ENCODE results near the gene SLC22A4. TPM values are rescaled to one million over a fixed set of nuclear protein-coding genes. Genes with fewer than 3 reads are reported as not detected.
A peak's percentile ranks its signal among the peaks of the same experiment; 100 is the strongest.

SLC22A4 gene
- total and polyA plus RNA-seq, 9 donors = 2.7 to 4.5 (median 2.9) TPM

- peaks cover 31% of the 10 kb centered on the region for H3K4me1 ChIP-seq (ENCODE audit: control insufficient read depth, insufficient read depth, low read length)
- DNase-seq = peak; percentile 50
- H3K27me3 ChIP-seq (ENCODE audit: control insufficient read depth, insufficient read depth, low read length) = peaks cover 8% of the 10 kb centered on the region
- WGBS (ENCODE audit: insufficient coverage) = 4% methylated on average over 39 of the region's 50 CpGs
- H3K9me3 ChIP-seq (replicated peaks; ENCODE audit: control insufficient read depth, low read depth, low read length) = no peaks in the 10 kb centered on the region
- H3K36me3 ChIP-seq (ENCODE audit: control insufficient read depth, insufficient read depth, low read length) = no peaks in the 10 kb centered on the region
- H3K27ac ChIP-seq (ENCODE audit: low read length) = peak overlapping the region; percentile 99
- peak overlapping the region; percentile 85 for H3K4me3 ChIP-seq (ENCODE audit: low read length)
Measured at GRCh38 chr5:132294728-132295504, 722 bp downstream of the SLC22A4 start.

GRCh38 chr5:132295505-132296411, 1.6 kb downstream of the SLC22A4 start:
- Histone ChIP-seq H3K27ac (ENCODE audit: low read length) (no peak overlapping the region), H3K4me3 (ENCODE audit: low read length) (peak overlapping the region; percentile 85), H3K9me3 (replicated peaks; ENCODE audit: control insufficient read depth, low read depth, low read length) (no peaks in the 10 kb centered on the region), H3K27me3 (ENCODE audit: control insufficient read depth, insufficient read depth, low read length) (peaks cover 8% of the 10 kb centered on the region), H3K4me1 (ENCODE audit: control insufficient read depth, insufficient read depth, low read length) (peaks cover 31% of the 10 kb centered on the region), H3K36me3 (ENCODE audit: control insufficient read depth, insufficient read depth, low read length) (no peaks in the 10 kb centered on the region)
- DNase-seq = no peak
- 80% methylated on average over 4 of the region's 8 CpGs for WGBS (ENCODE audit: insufficient coverage)

GRCh38 chr5:132296412-132297016, 2.3 kb downstream of the SLC22A4 start:
- no peak overlapping the region for H3K4me3 ChIP-seq (ENCODE audit: low read length)

GRCh38 chr5:132297211-132297940, 3.2 kb downstream of the SLC22A4 start:
- no CpG with 5 or more reads among the region's 4 CpGs for WGBS (ENCODE audit: insufficient coverage)
- DNase-seq = no peak
- Histone ChIP-seq H3K9me3 (replicated peaks; ENCODE audit: control insufficient read depth, low read depth, low read length) (no peaks in the 10 kb centered on the region), H3K36me3 (ENCODE audit: control insufficient read depth, insufficient read depth, low read length) (no peaks in the 10 kb centered on the region), H3K27me3 (ENCODE audit: control insufficient read depth, insufficient read depth, low read length) (peaks cover 8% of the 10 kb centered on the region), H3K27ac (ENCODE audit: low read length) (no peak overlapping the region), H3K4me3 (ENCODE audit: low read length) (no peak overlapping the region), H3K4me1 (ENCODE audit: control insufficient read depth, insufficient read depth, low read length) (peaks cover 39% of the 10 kb centered on the region)

More at GRCh38 chr5:132296412-132297016, 2.3 kb downstream of the SLC22A4 start:
- H3K27me3 ChIP-seq (ENCODE audit: control insufficient read depth, insufficient read depth, low read length) = peaks cover 8% of the 10 kb centered on the region
- peak; percentile 55 for DNase-seq
- 77% methylated on average over 7 of the region's 8 CpGs for WGBS (ENCODE audit: insufficient coverage)
- H3K9me3 ChIP-seq (replicated peaks; ENCODE audit: control insufficient read depth, low read depth, low read length) = no peaks in the 10 kb centered on the region
- H3K27ac ChIP-seq (ENCODE audit: low read length) = no peak overlapping the region
- peaks cover 36% of the 10 kb centered on the region for H3K4me1 ChIP-seq (ENCODE audit: control insufficient read depth, insufficient read depth, low read length)
- no peaks in the 10 kb centered on the region for H3K36me3 ChIP-seq (ENCODE audit: control insufficient read depth, insufficient read depth, low read length)

GRCh38 chr5:132298298-132299212, 4.4 kb downstream of the SLC22A4 start:
- peaks cover 8% of the 10 kb centered on the region for H3K27me3 ChIP-seq (ENCODE audit: control insufficient read depth, insufficient read depth, low read length)
- H3K9me3 ChIP-seq (replicated peaks; ENCODE audit: control insufficient read depth, low read depth, low read length) = no peaks in the 10 kb centered on the region
- no peak for DNase-seq
- H3K4me3 ChIP-seq (ENCODE audit: low read length) = no peak overlapping the region
- WGBS (ENCODE audit: insufficient coverage) = 68% methylated on average over 3 of the region's 6 CpGs
- no peaks in the 10 kb centered on the region for H3K36me3 ChIP-seq (ENCODE audit: control insufficient read depth, insufficient read depth, low read length)
- peaks cover 33% of the 10 kb centered on the region for H3K4me1 ChIP-seq (ENCODE audit: control insufficient read depth, insufficient read depth, low read length)
- no peak overlapping the region for H3K27ac ChIP-seq (ENCODE audit: low read length)

GRCh38 chr5:132299917-132300316, 5.7 kb downstream of the SLC22A4 start:
- no peaks in the 10 kb centered on the region for H3K36me3 ChIP-seq (ENCODE audit: control insufficient read depth, insufficient read depth, low read length)
- DNase-seq = no peak
- H3K9me3 ChIP-seq (replicated peaks; ENCODE audit: control insufficient read depth, low read depth, low read length) = no peaks in the 10 kb centered on the region
- no peak overlapping the region for H3K27ac ChIP-seq (ENCODE audit: low read length)
- peaks cover 23% of the 10 kb centered on the region for H3K4me1 ChIP-seq (ENCODE audit: control insufficient read depth, insufficient read depth, low read length)
- no CpG with 5 or more reads among the region's 2 CpGs for WGBS (ENCODE audit: insufficient coverage)
- H3K4me3 ChIP-seq (ENCODE audit: low read length) = no peak overlapping the region
- H3K27me3 ChIP-seq (ENCODE audit: control insufficient read depth, insufficient read depth, low read length) = peaks cover 6% of the 10 kb centered on the region

GRCh38 chr5:132300577-132301343, 6.6 kb downstream of the SLC22A4 start:
- H3K27ac ChIP-seq (ENCODE audit: low read length) = no peak overlapping the region
- H3K4me3 ChIP-seq (ENCODE audit: low read length) = no peak overlapping the region
- WGBS (ENCODE audit: insufficient coverage) = 60% methylated on average over 5 of the region's 6 CpGs
- peaks cover under 1% of the 10 kb centered on the region for H3K9me3 ChIP-seq (replicated peaks; ENCODE audit: control insufficient read depth, low read depth, low read length)
- peaks cover under 1% of the 10 kb centered on the region for H3K27me3 ChIP-seq (ENCODE audit: control insufficient read depth, insufficient read depth, low read length)
- peaks cover 14% of the 10 kb centered on the region for H3K4me1 ChIP-seq (ENCODE audit: control insufficient read depth, insufficient read depth, low read length)
- DNase-seq = no peak
- H3K36me3 ChIP-seq (ENCODE audit: control insufficient read depth, insufficient read depth, low read length) = no peaks in the 10 kb centered on the region

- Histone ChIP-seq H3K27ac (ENCODE audit: low read length) (no peak overlapping the region), H3K4me1 (ENCODE audit: control insufficient read depth, insufficient read depth, low read length) (peaks cover 9% of the 10 kb centered on the region), H3K36me3 (ENCODE audit: control insufficient read depth, insufficient read depth, low read length) (no peaks in the 10 kb centered on the region), H3K9me3 (replicated peaks; ENCODE audit: control insufficient read depth, low read depth, low read length) (peaks cover 3% of the 10 kb centered on the region), H3K4me3 (ENCODE audit: low read length) (no peak overlapping the region), H3K27me3 (ENCODE audit: control insufficient read depth, insufficient read depth, low read length) (no peaks in the 10 kb centered on the region)
- no peak for DNase-seq
- 74% methylated on average over 6 of the region's 11 CpGs for WGBS (ENCODE audit: insufficient coverage)
Measured at GRCh38 chr5:132301344-132302271, 7.4 kb downstream of the SLC22A4 start.

Data from muscle of leg (tissue), 11 donors.